Muscle of arm (tissue), 14 donors: ENCODE measurements around the gene MELK. TPM values are rescaled to one million over a fixed set of nuclear protein-coding genes. Genes with fewer than 3 reads are reported as not detected.
"Not testable (repeated sequence)": the region's sequence is repeated elsewhere in the genome, so short reads cannot be mapped to it uniquely, and the experiment has no call there.

Source experiments
- DNase-seq: peaks from one replicate; pipeline ENCODE4 v3.0.0-alpha.2; 2013
- long read RNA-seq, 11 donors: transcript quantifications; one replicate each; lab custom pipeline, GENCODE V29; 2026
- polyA plus RNA-seq, 12 donors: library from polyadenylated mRNA; unstranded; fragments of 120-200 nt; gene quantifications; one replicate each; pipeline ENCODE4 v1.2.1, GENCODE V29; 2013; ENCODE audit not compliant: insufficient read length in 12 of 12

The MELK gene
- 10 to 100 TPM in 8 of 12 donors, 1 to 10 TPM in 3, not detected in 1; 6.9 to 17.9 (median 11.7) TPM for polyA plus RNA-seq
- long read RNA-seq, donor 1, result 0 reads
- long read RNA-seq, donor 2, partial matches to known transcripts, result 0 of 1 reads
- long read RNA-seq, donor 2, other reads (novel, unspliced or antisense), result 0 of 1 reads
- long read RNA-seq, donor 3, result 0 reads
- long read RNA-seq, donor 4, result 0 reads
- long read RNA-seq, donor 5, result 0 reads
- long read RNA-seq, donor 6, result 0 reads
- long read RNA-seq, donor 7, partial matches to known transcripts, result 0 of 1 reads
- long read RNA-seq, donor 7, other reads (novel, unspliced or antisense), result 0 of 1 reads
- long read RNA-seq, donor 8, partial matches to known transcripts, result 0 of 1 reads
- long read RNA-seq, donor 8, other reads (novel, unspliced or antisense), result 0 of 1 reads
- long read RNA-seq, donor 9, result 0 reads
- long read RNA-seq, donor 10, result 0 reads
- long read RNA-seq, donor 11, partial matches to known transcripts, result 0 of 2 reads
- long read RNA-seq, donor 11, other reads (novel, unspliced or antisense), result 0 of 2 reads

GRCh38 chr9:36572515-36573418 is at the start of gene MELK:
MELK (plus strand) TSS chr9:36572895; CDS start chr9:36581682, 8,787 bp downstream.
- DNase-seq, result peak; percentile 80

- no peak for DNase-seq
These were observed 42.5 kb upstream of the MELK start for GRCh38 chr9:36530224-36530623.

- no peak for DNase-seq
These were observed 40.3 kb upstream of the MELK start for GRCh38 chr9:36532353-36532752.

GRCh38 chr9:36533726-36534125 is 39.0 kb upstream of the MELK start:
- not testable (repeated sequence) for DNase-seq

GRCh38 chr9:36535107-36535506 is 37.6 kb upstream of the MELK start:
- DNase-seq, result no peak

- no peak for DNase-seq
These were observed 34.8 kb upstream of the MELK start for GRCh38 chr9:36537861-36538260.

- DNase-seq, result no peak
These were observed 30.3 kb upstream of the MELK start for GRCh38 chr9:36542355-36542754.

GRCh38 chr9:36543916-36544315 is 28.8 kb upstream of the MELK start:
- DNase-seq, result peak; percentile 40

GRCh38 chr9:36547598-36547997 is 25.1 kb upstream of the MELK start:
- no peak for DNase-seq

- DNase-seq, result no peak
These were observed 24.2 kb upstream of the MELK start for GRCh38 chr9:36548454-36548853.

- DNase-seq, result no peak
These were observed 22.6 kb upstream of the MELK start for GRCh38 chr9:36550135-36550534.

- DNase-seq, result not testable (repeated sequence)
These were observed 22.0 kb upstream of the MELK start for GRCh38 chr9:36550631-36551098.

- no peak for DNase-seq
These were observed 21.6 kb upstream of the MELK start for GRCh38 chr9:36551129-36551528.

- no peak for DNase-seq
These were observed 20.8 kb upstream of the MELK start for GRCh38 chr9:36551910-36552309.

- no peak for DNase-seq
These were observed 13.5 kb upstream of the MELK start for GRCh38 chr9:36559036-36559695.

GRCh38 chr9:36560771-36561170 is 11.9 kb upstream of the MELK start:
- no peak for DNase-seq

GRCh38 chr9:36562801-36563200 is 9.9 kb upstream of the MELK start:
- DNase-seq, result not testable (repeated sequence)

- peak; percentile 50 for DNase-seq
These were observed 5.9 kb upstream of the MELK start for GRCh38 chr9:36566813-36567221.

- not testable (repeated sequence) for DNase-seq
These were observed 4.0 kb upstream of the MELK start for GRCh38 chr9:36568681-36569080.

- DNase-seq, result no peak
These were observed 1.4 kb upstream of the MELK start for GRCh38 chr9:36571333-36571732.

- not testable (repeated sequence) for DNase-seq
These were observed 1.4 kb downstream of the MELK start for GRCh38 chr9:36574045-36574444.

GRCh38 chr9:36575411-36575882 is 2.8 kb downstream of the MELK start:
- no peak for DNase-seq
